DMS53 (cell line): ENCODE data around the gene LHFPL2.

ENCODE experiments used
- DNase-seq: peaks from one replicate; lab custom pipeline; 2025; lab: John Stamatoyannopoulos, UW

The LHFPL2 gene

GRCh38 chr5:78666041-78666444 is 17.5 kb upstream of the LHFPL2 start:
- DNase-seq, result peak; percentile 12

GRCh38 chr5:78665534-78665933 is 17.0 kb upstream of the LHFPL2 start:
- no peak for DNase-seq

GRCh38 chr5:78662323-78662722 is 13.8 kb upstream of the LHFPL2 start:
- no peak for DNase-seq

- DNase-seq, result no peak
Measured at GRCh38 chr5:78661691-78662090, 13.1 kb upstream of the LHFPL2 start.

- DNase-seq, result no peak
Measured at GRCh38 chr5:78661044-78661443, 12.5 kb upstream of the LHFPL2 start.

GRCh38 chr5:78660401-78660800 is 11.8 kb upstream of the LHFPL2 start:
- DNase-seq, result no peak

- DNase-seq, result no peak
Measured at GRCh38 chr5:78659714-78660113, 11.1 kb upstream of the LHFPL2 start.

GRCh38 chr5:78659114-78659513 is 10.5 kb upstream of the LHFPL2 start:
- DNase-seq, result no peak

- DNase-seq, result no peak
Measured at GRCh38 chr5:78657201-78657600, 8.6 kb upstream of the LHFPL2 start.

GRCh38 chr5:78655746-78656290 is 7.2 kb upstream of the LHFPL2 start:
- no peak for DNase-seq

GRCh38 chr5:78654386-78654785 is 5.8 kb upstream of the LHFPL2 start:
- DNase-seq, result no peak

GRCh38 chr5:78653681-78654366 is 5.3 kb upstream of the LHFPL2 start:
- peak; percentile 15 for DNase-seq

GRCh38 chr5:78653031-78653430 is 4.5 kb upstream of the LHFPL2 start:
- no peak for DNase-seq

GRCh38 chr5:78651468-78651867 is 2.9 kb upstream of the LHFPL2 start:
- DNase-seq, result no peak

- no peak for DNase-seq
Measured at GRCh38 chr5:78650531-78650930, 2.0 kb upstream of the LHFPL2 start.

- no peak for DNase-seq
Measured at GRCh38 chr5:78649861-78650496, 1.4 kb upstream of the LHFPL2 start.

- DNase-seq, result peak; percentile 60
Measured at GRCh38 chr5:78649211-78649695, 681 bp upstream of the LHFPL2 start.

GRCh38 chr5:78647838-78648358 is 674 bp downstream of the LHFPL2 start:
- peak; percentile 80 for DNase-seq

- DNase-seq, result peak; percentile 61
Measured at GRCh38 chr5:78647351-78647818, 1.2 kb downstream of the LHFPL2 start.

GRCh38 chr5:78644741-78645300 is 3.8 kb downstream of the LHFPL2 start:
- DNase-seq, result no peak

GRCh38 chr5:78644129-78644528 is 4.4 kb downstream of the LHFPL2 start:
- no peak for DNase-seq

- no peak for DNase-seq
Measured at GRCh38 chr5:78642701-78643100, 5.9 kb downstream of the LHFPL2 start.
